Adrenal gland (tissue), 12 donors: ENCODE data around the gene ZNF837. TPM values are rescaled to one million over a fixed set of nuclear protein-coding genes. Genes with fewer than 3 reads are reported as not detected.
A peak's percentile ranks its signal among the peaks of the same experiment; 100 is the strongest.

Experiments used
- DNase-seq, 7 donors: peaks; one replicate each; pipeline ENCODE4 v3.0.0-alpha.2; 2019 to 2020
- H3K27ac ChIP-seq, 5 donors: fragments of 200-600 bp; sonication (generic) in 4 of 5; 1 replicate in 3 of 5; 2 replicates in 2 of 5; pipeline versions ENCODE4 v1.5.1 to v1.8.0; 2016 to 2020; ENCODE audit warnings: mild to moderate bottlenecking in 1 of 5
- H3K27me3 ChIP-seq: fragments of 200-600 bp; 2 replicates; pipeline ENCODE4 v1.8.0; 2021
- H3K36me3 ChIP-seq, 2 donors: fragments of 200-600 bp; replicated peaks in 1 of 2; 1 replicate in 1 of 2; 2 replicates in 1 of 2; pipeline versions ENCODE4 v1.5.1 to v1.8.0; 2018 to 2022
- H3K4me1 ChIP-seq, 2 donors: fragments of 200-600 bp; replicated peaks in 1 of 2; 1 replicate in 1 of 2; 2 replicates in 1 of 2; pipeline versions ENCODE4 v1.5.1 to v1.8.0; 2018 to 2021
- H3K4me3 ChIP-seq, 4 donors: fragments of 200-600 bp; sonication (generic) in 3 of 4; one replicate each; pipeline ENCODE4 v1.5.1; 2016 to 2018
- H3K9me3 ChIP-seq, 3 donors: fragments of 200-600 bp; sonication (generic) in 1 of 3; replicated peaks in 1 of 3; 1 replicate in 2 of 3; 2 replicates in 1 of 3; pipeline versions ENCODE4 v1.5.1 to v1.8.0; 2016 to 2021
- POLR2A ChIP-seq, 2 donors: fragments of 450-650 bp; IDR thresholded peaks; one replicate each; pipeline ENCODE4 v1.6.1; 2017; ENCODE audit warnings: antibody characterized with exemption in 2 of 2, mild to moderate bottlenecking in 2 of 2, moderate library complexity in 1 of 2
- WGBS, 4 donors: extraction: QIAGEN DNeasy Blood & Tissue Kit in 2 of 4; methylation state at CpG; one replicate each; pipeline versions ENCODE4 v1.1.5 to v1.1.7; 2013 to 2017; 5-methylcytosine and 5-hydroxymethylcytosine counted together
- intact Hi-C, 2 donors: fragments of 100-400 bp; cut with DNase I; formaldehyde crosslinking; loops; one replicate each; pipeline versions ENCODE4 v1.14.1 to v1.15.0; 2022 to 2023
- polyA plus RNA-seq, 3 donors: library from polyadenylated mRNA; stranded (reverse); fragments of 200-250 nt in 2 of 3; fragments of 350-450 nt in 1 of 3; fragmentation: Illumina TruSeq in 1 of 3; extraction: RNeasy Lipid Tissue Mini Kit (QIAGEN cat#74804) in 1 of 3; gene quantifications; one replicate each; pipeline ENCODE4 v1.2.3, GENCODE V29; 2013 to 2014
- total RNA-seq, 9 donors: library from RNA; depleted of rRNA in 4 of 9; stranded (reverse); fragments of >200 nt in 4 of 9; fragments of 120-200 nt in 1 of 9; fragmentation: NEBNext Ultra II Directional in 1 of 9; extraction: Animal tissue kit (Norgen Biotek cat#: 25700) in 1 of 9; gene quantifications; one replicate each; pipeline versions ENCODE4 v1.1.0 to v1.2.4, GENCODE V29; 2013 to 2023
- TF ChIP-seq, protein P1 (sequence below), 6 experiments: fragments of 450-650 bp in 4 of 6; fragments of 200-600 bp in 2 of 6; sonication (generic) in 1 of 6; IDR thresholded peaks; 1 replicate in 5 of 6; 2 replicates in 1 of 6; pipeline versions ENCODE4 v1.5.1 to v1.8.0; 2016 to 2021; ENCODE audit warnings: antibody characterized with exemption in 6 of 6, mild to moderate bottlenecking in 2 of 6, moderate library complexity in 1 of 6
- donor health status: healthy with polysubstance abuse.
- donor health status: Bipolar disorder and iron deficiency.
- donor health status: DM: yes; HTN: yes; CAD: no.
- donor health status: DM: no; HTN: no; CAD: no.
- donor health status: DM: no; HTN: no; CAD: no.
- donor health status: DM: yes; HTN: yes; CAD: no.

Gene ZNF837
- total and polyA plus RNA-seq, 12 donors = 0.09 to 10.5 (median 4.6) TPM

DNA sequence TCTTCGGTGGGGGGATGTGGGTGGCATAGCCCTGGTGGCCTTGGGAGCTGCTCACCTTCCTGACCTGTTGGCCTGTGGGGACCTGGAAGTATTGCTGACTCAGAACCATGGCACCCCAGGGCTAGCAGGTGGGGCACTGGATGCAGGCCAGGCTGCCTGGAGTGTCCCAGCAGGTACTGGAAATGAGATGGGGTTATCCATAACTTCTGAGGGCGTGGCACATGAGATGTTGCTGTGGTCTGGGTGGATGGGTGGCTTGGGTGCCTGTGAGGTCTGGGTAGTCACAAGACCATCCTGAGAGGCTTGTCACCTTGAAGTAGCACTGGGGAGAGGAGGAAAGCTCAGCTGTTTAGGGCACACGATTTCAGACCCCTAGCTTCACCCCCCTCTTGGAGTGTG, 14.0 kb upstream of the ZNF837 start:
- no peak for DNase-seq
- Histone ChIP-seq H3K36me3 (peaks cover 0 to 47% of the 10 kb centered on the region in 2 donors), H3K27me3 (peaks cover 4% of the 10 kb centered on the region), H3K4me1 (peaks cover 0 to 4% of the 10 kb centered on the region in 2 donors), H3K27ac (no peak overlapping the region), H3K9me3 (no peaks in the 10 kb centered on the region), H3K4me3 (no peak overlapping the region)
- intact Hi-C loops = no loop called here
- WGBS, 4 donors = 62 to 93% (median 68%) methylated on average over 2 to 3 of the region's 3 CpGs
- TF ChIP-seq POLR2A (IDR thresholded peaks at IDR 0.05) = no peak
- TF ChIP-seq, protein P1, sequence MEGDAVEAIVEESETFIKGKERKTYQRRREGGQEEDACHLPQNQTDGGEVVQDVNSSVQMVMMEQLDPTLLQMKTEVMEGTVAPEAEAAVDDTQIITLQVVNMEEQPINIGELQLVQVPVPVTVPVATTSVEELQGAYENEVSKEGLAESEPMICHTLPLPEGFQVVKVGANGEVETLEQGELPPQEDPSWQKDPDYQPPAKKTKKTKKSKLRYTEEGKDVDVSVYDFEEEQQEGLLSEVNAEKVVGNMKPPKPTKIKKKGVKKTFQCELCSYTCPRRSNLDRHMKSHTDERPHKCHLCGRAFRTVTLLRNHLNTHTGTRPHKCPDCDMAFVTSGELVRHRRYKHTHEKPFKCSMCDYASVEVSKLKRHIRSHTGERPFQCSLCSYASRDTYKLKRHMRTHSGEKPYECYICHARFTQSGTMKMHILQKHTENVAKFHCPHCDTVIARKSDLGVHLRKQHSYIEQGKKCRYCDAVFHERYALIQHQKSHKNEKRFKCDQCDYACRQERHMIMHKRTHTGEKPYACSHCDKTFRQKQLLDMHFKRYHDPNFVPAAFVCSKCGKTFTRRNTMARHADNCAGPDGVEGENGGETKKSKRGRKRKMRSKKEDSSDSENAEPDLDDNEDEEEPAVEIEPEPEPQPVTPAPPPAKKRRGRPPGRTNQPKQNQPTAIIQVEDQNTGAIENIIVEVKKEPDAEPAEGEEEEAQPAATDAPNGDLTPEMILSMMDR (IDR thresholded peaks at IDR 0.05) = no peak

DNA sequence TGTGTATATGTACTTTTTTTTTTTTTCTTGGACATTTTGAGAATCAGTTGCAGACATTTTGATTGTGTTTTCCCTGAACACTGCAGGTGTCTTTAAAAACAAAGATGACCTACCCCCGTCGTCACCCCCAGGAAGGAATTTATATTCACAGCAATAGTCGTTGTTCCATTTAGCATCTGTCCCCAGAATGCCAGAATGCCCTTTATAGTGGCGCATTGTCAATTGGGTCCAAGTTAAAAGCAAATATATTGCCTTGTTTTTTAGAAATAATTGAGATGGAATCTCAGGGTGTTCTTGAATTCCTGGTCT, 12.8 kb upstream of the ZNF837 start:
- H3K9me3 ChIP-seq = no peaks in the 10 kb centered on the region
- H3K4me3 ChIP-seq = no peak overlapping the region
- DNase-seq = no peak
- WGBS, 4 donors = 84 to 92% (median 87%) methylated on average over 4 of the region's 4 CpGs
- H3K36me3 ChIP-seq = peaks cover 0 to 58% of the 10 kb centered on the region in 2 donors
- peaks cover under 1 to 4% of the 10 kb centered on the region in 2 donors for H3K4me1 ChIP-seq
- TF ChIP-seq, protein P1 (IDR thresholded peaks at IDR 0.05) = no peak
- no peak for TF ChIP-seq POLR2A (IDR thresholded peaks at IDR 0.05)
- H3K27me3 ChIP-seq = peaks cover 4% of the 10 kb centered on the region
- intact Hi-C loops = no loop called here
- H3K27ac ChIP-seq = no peak overlapping the region

DNA sequence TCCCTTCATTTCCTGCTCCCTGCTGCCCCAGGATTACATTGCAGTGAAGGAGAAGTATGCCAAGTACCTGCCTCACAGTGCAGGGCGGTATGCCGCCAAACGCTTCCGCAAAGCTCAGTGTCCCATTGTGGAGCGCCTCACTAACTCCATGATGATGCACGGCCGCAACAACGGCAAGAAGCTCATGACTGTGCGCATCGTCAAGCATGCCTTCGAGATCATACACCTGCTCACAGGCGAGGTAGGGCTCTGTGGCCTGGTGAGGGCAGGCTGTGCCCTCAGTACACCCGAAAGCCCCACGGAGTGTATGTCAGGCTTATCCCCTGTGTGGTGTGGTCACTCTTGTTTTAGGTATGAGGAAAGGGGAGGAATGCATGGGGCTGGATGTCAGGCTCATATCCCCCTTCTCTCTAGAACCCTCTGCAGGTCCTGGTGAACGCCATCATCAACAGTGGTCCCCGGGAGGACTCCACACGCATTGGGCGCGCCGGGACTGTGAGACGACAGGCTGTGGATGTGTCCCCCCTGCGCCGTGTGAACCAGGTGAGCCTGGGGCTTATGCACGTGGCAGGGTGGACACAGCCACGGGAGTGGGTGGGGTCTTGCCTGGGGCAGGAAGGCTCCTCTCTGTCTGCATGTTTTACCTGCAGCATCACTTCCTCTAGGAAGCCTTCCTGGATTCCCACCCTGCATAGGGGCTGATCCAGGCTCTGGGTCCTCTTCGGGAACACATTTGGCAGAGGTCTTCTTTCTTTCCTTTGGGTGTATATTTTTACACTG, 12.3 kb upstream of the ZNF837 start:
- DNase-seq = no peak
- intact Hi-C loops = no loop called here
- no peak for TF ChIP-seq POLR2A (IDR thresholded peaks at IDR 0.05)
- TF ChIP-seq, protein P1 (IDR thresholded peaks at IDR 0.05) = no peak
- Histone ChIP-seq H3K9me3 (no peaks in the 10 kb centered on the region), H3K36me3 (peaks cover 0 to 58% of the 10 kb centered on the region in 2 donors), H3K27me3 (peaks cover 4% of the 10 kb centered on the region), H3K27ac (no peak overlapping the region), H3K4me3 (no peak overlapping the region), H3K4me1 (peaks cover 5 to 6% of the 10 kb centered on the region in 2 donors)
- WGBS, 4 donors = 87 to 94% (median 91%) methylated on average over 17 to 26 of the region's 26 CpGs

DNA sequence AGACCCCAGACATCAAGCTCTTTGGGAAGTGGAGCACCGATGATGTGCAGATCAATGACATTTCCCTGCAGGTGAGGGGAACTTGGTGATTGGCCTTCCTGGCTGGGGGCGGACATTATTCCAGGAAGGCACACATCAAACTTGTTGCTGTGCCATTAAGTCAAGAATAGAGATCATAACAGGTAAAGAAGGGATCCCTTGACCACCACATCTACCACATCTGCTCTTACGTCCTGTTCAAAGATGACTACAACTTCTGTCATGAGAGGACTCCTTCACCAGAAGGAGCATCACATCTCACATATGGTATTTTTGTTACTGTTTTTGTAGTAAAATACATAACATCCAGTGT, 7.3 kb upstream of the ZNF837 start:
- peaks cover 22 to 27% of the 10 kb centered on the region in 2 donors for H3K4me1 ChIP-seq
- WGBS, 4 donors = 66 to 74% (median 71%) methylated on average over 3 of the region's 3 CpGs

More for the DNA sequence above, 7.3 kb upstream of the ZNF837 start:
- no peak for TF ChIP-seq POLR2A (IDR thresholded peaks at IDR 0.05)
- TF ChIP-seq, protein P1 (IDR thresholded peaks at IDR 0.05) = no peak
- no peak for DNase-seq
- Histone ChIP-seq H3K27me3 (no peaks in the 10 kb centered on the region), H3K9me3 (no peaks in the 10 kb centered on the region), H3K4me3 (peak overlapping the region in 2 of 4 donors; percentile 74 to 86), H3K27ac (peak overlapping the region in 3 of 5 donors; percentile 97 to 98 (median 97)), H3K36me3 (peaks cover 0 to 40% of the 10 kb centered on the region in 2 donors)
- intact Hi-C loops = no loop called here
